Effector memory CD8-positive, alpha-beta T cell (primary cell): ENCODE data around the gene KCND3.

ENCODE experiments used
- ATAC-seq: fragments of 150-1000 bp; cut with Tn5 transposase; replicated peaks from 2 replicates; pipeline ENCODE4 v1.10.0; 2021; ENCODE audit warnings: mild to moderate bottlenecking, moderate library complexity
- DNase-seq, 3 experiments: peaks; one replicate each; pipeline ENCODE4 v3.0.0; 2021
- H3K27ac Mint-ChIP-seq, 2 donors: one replicate each; pipeline ENCODE4 v1.8.0; 2022; ENCODE audit warnings: mild to moderate bottlenecking in 2 of 2, mixed read lengths in 2 of 2, moderate library complexity in 2 of 2
- H3K27me3 Mint-ChIP-seq, 2 donors: one replicate each; pipeline ENCODE4 v1.8.0; 2022; ENCODE audit warnings: mixed read lengths in 2 of 2
- H3K36me3 Mint-ChIP-seq: one replicate; pipeline ENCODE4 v1.8.0; 2022; ENCODE audit warnings: mild to moderate bottlenecking, moderate library complexity, mixed read lengths; ENCODE audit not compliant: insufficient read depth
- H3K4me1 Mint-ChIP-seq, 2 donors: one replicate each; pipeline ENCODE4 v1.8.0; 2022; ENCODE audit warnings: low read depth in 2 of 2, mixed read lengths in 2 of 2
- H3K4me3 Mint-ChIP-seq, 2 donors: one replicate each; pipeline ENCODE4 v1.8.0; 2022; ENCODE audit warnings: mild to moderate bottlenecking in 2 of 2, mixed read lengths in 2 of 2, moderate library complexity in 2 of 2
- H3K9me3 Mint-ChIP-seq, 2 donors: one replicate each; pipeline ENCODE4 v1.8.0; 2022; ENCODE audit warnings: mixed read lengths in 2 of 2

KCND3 gene

DNA sequence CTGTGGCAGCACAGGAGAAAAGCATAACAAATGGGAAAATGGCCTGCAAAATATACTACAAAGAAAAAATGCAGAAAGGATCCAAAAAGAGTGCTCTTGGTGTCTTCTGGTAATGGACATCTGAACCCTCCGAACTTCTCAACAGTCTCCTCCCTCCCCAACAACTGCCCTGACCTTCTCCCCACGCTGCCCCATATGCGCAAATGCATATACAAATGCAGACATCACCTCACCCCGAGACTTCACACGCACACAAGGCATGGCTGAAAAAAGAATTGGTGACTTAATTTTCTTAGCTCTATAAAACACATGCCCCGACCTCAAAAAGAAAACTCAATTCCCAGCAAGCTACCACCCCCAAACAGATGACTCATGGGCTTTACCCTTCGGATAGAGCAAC lies 8.4 kb downstream of the KCND3 start:
- H3K36me3 Mint-ChIP-seq, result peaks cover 3% of the 10 kb centered on the region
- H3K4me3 Mint-ChIP-seq, result no peak overlapping the region
- ATAC-seq (no peak), DNase-seq (no peak)
- no peak overlapping the region for H3K27ac Mint-ChIP-seq
- no peaks in the 10 kb centered on the region for H3K9me3 Mint-ChIP-seq
- H3K27me3 Mint-ChIP-seq, result peaks cover 43 to 62% of the 10 kb centered on the region in 2 donors
- H3K4me1 Mint-ChIP-seq, result no peaks in the 10 kb centered on the region

- ATAC-seq (no peak), DNase-seq (no peak)
- Mint-ChIP-seq H3K9me3 (no peaks in the 10 kb centered on the region), H3K27ac (no peak overlapping the region), H3K27me3 (peaks cover 43 to 64% of the 10 kb centered on the region in 2 donors), H3K36me3 (peaks cover 3% of the 10 kb centered on the region), H3K4me1 (no peaks in the 10 kb centered on the region), H3K4me3 (no peak overlapping the region)
Measured at GRCh38 chr1:111980686-111981085, 8.8 kb downstream of the KCND3 start.

DNA sequence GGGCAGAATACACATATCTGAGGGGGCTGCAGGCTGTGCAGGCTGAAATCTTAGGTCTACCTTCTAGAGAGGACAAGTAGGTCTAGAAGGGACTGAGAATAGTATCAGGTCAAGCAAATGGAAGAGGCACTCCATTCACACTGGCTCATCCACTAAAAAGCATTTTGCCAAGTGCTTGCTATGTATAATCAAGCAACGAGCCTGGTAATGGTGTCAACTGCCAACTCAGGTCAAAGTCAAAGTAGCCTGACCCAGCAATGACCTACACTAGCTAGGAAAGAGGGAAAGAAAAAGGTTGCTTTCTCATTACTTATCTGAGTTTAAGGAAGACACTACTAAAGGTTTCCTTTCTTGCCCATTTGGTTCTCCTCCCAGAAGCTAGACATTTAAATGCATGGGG lies 10.8 kb downstream of the KCND3 start:
- H3K27ac Mint-ChIP-seq, result no peak overlapping the region

DNA sequence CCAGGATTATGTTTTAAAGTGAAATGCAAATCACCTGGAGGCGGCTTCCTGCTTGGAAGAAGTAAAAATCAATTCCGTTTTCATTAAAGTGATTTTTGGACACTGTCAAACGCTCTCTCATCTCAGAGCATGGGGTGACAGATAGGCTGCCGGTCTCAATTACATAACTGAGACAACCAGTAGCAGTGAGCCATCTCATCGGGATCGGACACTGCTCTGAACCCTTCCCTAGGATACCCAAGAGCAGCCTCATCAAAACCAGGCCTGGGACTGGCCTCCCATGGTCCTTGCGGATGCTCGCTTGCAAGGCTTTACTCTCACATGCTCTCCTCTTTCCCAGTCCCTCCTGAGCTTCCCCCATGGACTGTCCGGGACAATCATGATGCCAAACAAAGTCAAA lies 12.1 kb downstream of the KCND3 start:
- no peak for DNase-seq
- Mint-ChIP-seq H3K27me3 (peaks cover 51 to 67% of the 10 kb centered on the region in 2 donors), H3K9me3 (no peaks in the 10 kb centered on the region), H3K27ac (no peak overlapping the region), H3K4me1 (no peaks in the 10 kb centered on the region), H3K4me3 (no peak overlapping the region), H3K36me3 (peaks cover 3% of the 10 kb centered on the region)
- ATAC-seq, result no peak

More for the DNA sequence above, 10.8 kb downstream of the KCND3 start:
- H3K27me3 Mint-ChIP-seq, result peaks cover 41 to 64% of the 10 kb centered on the region in 2 donors
- peaks cover 3% of the 10 kb centered on the region for H3K36me3 Mint-ChIP-seq
- ATAC-seq (no peak), DNase-seq (no peak)
- no peaks in the 10 kb centered on the region for H3K4me1 Mint-ChIP-seq
- no peak overlapping the region for H3K4me3 Mint-ChIP-seq
- H3K9me3 Mint-ChIP-seq, result no peaks in the 10 kb centered on the region

- ATAC-seq (no peak), DNase-seq (no peak)
- Mint-ChIP-seq H3K9me3 (no peaks in the 10 kb centered on the region), H3K36me3 (peaks cover 3% of the 10 kb centered on the region), H3K4me3 (no peak overlapping the region), H3K27me3 (peaks cover 53 to 72% of the 10 kb centered on the region in 2 donors), H3K27ac (no peak overlapping the region), H3K4me1 (no peaks in the 10 kb centered on the region)
Measured at GRCh38 chr1:111976842-111977241, 12.6 kb downstream of the KCND3 start.

DNA sequence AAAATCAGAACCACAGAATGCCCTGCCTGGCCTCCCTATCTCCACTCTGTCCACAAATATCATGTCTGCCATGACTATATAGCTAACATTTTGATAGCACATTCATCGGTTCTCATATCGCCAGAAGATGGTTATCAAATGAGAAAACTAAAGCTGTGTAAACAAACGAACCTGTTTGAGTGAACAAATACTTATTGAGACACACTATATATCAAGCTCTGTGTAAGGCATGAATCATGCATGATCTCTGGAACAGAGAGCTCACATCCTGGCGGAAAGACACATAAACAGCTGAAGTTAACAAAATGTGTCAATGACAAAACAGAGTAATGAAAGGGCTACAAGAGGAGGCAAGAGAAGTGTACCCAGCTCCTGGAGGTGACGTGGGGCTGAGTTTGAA lies 13.1 kb downstream of the KCND3 start:
- ATAC-seq, result no peak
- H3K27me3 Mint-ChIP-seq, result peaks cover 58 to 69% of the 10 kb centered on the region in 2 donors
- H3K27ac Mint-ChIP-seq, result no peak overlapping the region
- H3K4me3 Mint-ChIP-seq, result no peak overlapping the region
- DNase-seq, result no peak
- peaks cover under 1% of the 10 kb centered on the region for H3K36me3 Mint-ChIP-seq
- H3K4me1 Mint-ChIP-seq, result no peaks in the 10 kb centered on the region
- H3K9me3 Mint-ChIP-seq, result no peaks in the 10 kb centered on the region

DNA sequence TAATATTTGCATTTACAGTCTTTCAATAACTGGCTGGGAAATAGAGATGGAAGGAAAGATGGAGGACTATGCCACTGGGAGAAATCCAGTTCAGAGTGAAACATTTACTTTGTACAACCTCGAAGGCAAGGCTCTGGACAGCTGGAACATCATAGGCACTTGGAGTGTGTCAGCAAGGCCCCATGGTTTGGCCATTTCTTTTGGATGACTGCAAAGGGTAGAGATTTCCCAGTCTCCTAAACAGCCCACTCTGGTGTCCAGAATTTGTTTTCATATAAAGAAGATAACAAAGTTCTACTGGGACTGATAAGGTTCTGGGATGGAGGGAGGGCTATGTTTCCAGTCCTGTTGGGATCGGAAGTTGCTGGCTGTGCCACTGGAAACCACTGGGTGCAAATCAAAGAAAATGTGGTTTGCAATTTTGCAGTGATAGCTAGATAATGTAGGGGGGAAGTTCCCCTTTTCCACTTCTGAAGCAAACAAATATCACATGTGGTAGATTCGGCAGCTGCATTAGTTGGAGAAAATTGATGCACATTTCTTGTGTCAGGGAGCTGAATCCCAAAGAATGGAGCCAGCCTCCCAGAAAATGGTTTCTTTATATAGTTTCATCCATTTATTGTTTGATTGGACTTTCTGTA lies 16.2 kb downstream of the KCND3 start:
- H3K27ac Mint-ChIP-seq, result no peak overlapping the region

DNA sequence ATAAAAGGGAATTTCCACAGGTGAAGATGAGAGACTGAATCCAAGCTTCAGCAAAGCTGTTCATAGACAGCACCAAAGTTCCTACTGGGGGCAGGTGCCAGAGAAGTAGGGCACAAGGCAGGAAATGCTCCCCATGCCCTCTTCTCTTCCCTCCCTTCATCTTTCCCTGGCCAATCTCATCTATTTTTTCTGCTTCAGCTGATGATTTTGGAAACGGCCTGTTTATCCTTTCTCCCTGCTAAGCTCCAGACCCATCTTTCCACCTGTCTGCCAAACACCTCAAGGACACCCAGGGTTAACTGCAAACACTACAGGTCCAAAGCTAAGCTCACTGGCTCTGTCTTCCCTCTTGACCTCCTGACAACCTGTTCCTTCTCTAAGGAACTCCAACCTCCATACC lies 18.1 kb downstream of the KCND3 start:
- Mint-ChIP-seq H3K27ac (no peak overlapping the region), H3K4me3 (no peak overlapping the region), H3K9me3 (no peaks in the 10 kb centered on the region), H3K4me1 (no peaks in the 10 kb centered on the region), H3K27me3 (peaks cover 73 to 74% of the 10 kb centered on the region in 2 donors), H3K36me3 (no peaks in the 10 kb centered on the region)
- ATAC-seq, result no peak
- DNase-seq, result no peak

More for the DNA sequence above, 16.2 kb downstream of the KCND3 start:
- no peaks in the 10 kb centered on the region for H3K4me1 Mint-ChIP-seq
- no peaks in the 10 kb centered on the region for H3K36me3 Mint-ChIP-seq
- no peak for ATAC-seq
- no peak for DNase-seq
- H3K4me3 Mint-ChIP-seq, result no peak overlapping the region
- no peaks in the 10 kb centered on the region for H3K9me3 Mint-ChIP-seq
- peaks cover 76 to 81% of the 10 kb centered on the region in 2 donors for H3K27me3 Mint-ChIP-seq

- H3K27ac Mint-ChIP-seq, result no peak overlapping the region
- peaks cover 74 to 80% of the 10 kb centered on the region in 2 donors for H3K27me3 Mint-ChIP-seq
- no peaks in the 10 kb centered on the region for H3K4me1 Mint-ChIP-seq
- no peak overlapping the region for H3K4me3 Mint-ChIP-seq
- no peak for DNase-seq
- no peak for ATAC-seq
- no peaks in the 10 kb centered on the region for H3K9me3 Mint-ChIP-seq
- H3K36me3 Mint-ChIP-seq, result no peaks in the 10 kb centered on the region
Measured at GRCh38 chr1:111968511-111968910, 21.0 kb downstream of the KCND3 start.

- no peak overlapping the region for H3K4me3 Mint-ChIP-seq
Measured at GRCh38 chr1:111967886-111968285, 21.6 kb downstream of the KCND3 start.

DNA sequence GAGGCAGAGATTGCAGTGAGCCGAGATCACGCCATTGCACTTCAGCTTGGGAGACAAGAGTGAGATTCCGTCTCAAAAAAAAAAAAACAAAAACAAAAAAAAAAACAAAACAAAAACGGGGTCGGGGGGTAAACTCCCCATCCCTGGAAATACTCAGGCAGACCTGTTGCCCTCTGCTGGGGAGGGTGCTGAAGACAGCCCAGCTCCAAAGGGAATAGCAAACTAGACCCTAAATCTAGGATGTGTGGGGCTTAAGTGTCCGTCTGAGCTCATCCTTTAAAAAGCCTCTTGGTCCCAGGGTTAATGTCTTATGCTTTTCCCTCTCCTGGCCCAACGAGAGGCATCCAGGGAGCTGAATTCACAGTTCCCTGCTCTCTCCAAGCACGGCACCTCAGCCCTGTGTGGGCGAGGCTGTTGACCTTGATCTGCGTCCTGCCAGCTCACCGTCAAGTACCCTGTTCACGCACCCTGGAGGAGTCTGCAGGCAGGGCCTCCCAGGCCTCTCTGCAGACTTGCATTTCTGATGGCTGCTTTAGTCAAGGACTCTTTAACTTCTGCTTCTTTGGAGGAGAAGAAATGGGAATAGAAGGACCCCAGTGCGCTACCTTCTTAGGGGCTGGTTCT lies 22.3 kb downstream of the KCND3 start:
- Mint-ChIP-seq H3K27me3 (peaks cover 73 to 83% of the 10 kb centered on the region in 2 donors), H3K27ac (no peak overlapping the region), H3K9me3 (no peaks in the 10 kb centered on the region), H3K4me1 (no peaks in the 10 kb centered on the region), H3K4me3 (no peak overlapping the region), H3K36me3 (no peaks in the 10 kb centered on the region)
- DNase-seq (no peak), ATAC-seq (no peak)

More at GRCh38 chr1:111967886-111968285, 21.6 kb downstream of the KCND3 start:
- Mint-ChIP-seq H3K27ac (no peak overlapping the region), H3K4me1 (no peaks in the 10 kb centered on the region), H3K36me3 (no peaks in the 10 kb centered on the region), H3K27me3 (peaks cover 72 to 83% of the 10 kb centered on the region in 2 donors), H3K9me3 (no peaks in the 10 kb centered on the region)
- no peak for DNase-seq
- no peak for ATAC-seq

GRCh38 chr1:111965781-111966443 lies 23.6 kb downstream of the KCND3 start:
- Mint-ChIP-seq H3K27me3 (peaks cover 76 to 93% of the 10 kb centered on the region in 2 donors), H3K4me1 (no peaks in the 10 kb centered on the region), H3K9me3 (no peaks in the 10 kb centered on the region), H3K27ac (no peak overlapping the region), H3K4me3 (no peak overlapping the region), H3K36me3 (no peaks in the 10 kb centered on the region)
- DNase-seq, result no peak
- no peak for ATAC-seq

DNA sequence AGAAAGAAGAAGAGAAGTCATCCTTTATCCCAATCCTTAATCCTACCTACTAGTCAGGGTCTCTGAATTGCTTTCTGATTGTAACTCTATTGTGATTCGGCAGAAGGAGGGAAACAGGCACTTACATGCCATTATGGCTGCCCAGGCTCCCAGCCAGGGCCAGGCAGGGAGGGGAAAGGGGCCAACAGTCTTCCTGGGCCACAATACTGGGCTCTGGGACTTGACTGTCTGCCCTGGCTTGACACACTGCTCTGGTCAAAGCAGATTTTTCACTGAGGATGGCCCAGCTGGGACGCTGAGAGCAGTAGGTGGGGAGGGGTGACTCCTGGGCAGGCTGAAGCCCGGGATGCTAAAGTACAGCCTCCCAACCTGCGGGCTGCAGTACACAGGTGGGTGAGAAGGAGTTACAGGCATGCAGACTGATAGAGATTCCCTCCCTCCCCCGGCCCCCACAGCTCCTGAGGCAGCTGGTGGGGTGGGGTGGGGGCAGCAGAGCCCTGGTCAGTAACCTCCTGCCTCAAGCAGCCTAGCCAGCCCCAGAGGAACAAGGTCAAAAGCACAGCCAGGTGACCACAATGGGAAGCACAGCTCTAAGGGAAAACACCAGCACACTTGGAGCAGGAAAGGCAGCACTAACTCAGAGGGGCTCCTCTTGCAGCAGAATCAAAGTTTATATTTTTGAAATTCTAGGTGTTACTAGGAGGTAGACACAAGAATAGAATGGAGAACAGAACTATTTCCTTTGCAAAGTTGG lies 25.3 kb downstream of the KCND3 start:
- DNase-seq (no peak), ATAC-seq (no peak)
- Mint-ChIP-seq H3K27me3 (peaks cover 80 to 93% of the 10 kb centered on the region in 2 donors), H3K36me3 (no peaks in the 10 kb centered on the region), H3K27ac (no peak overlapping the region), H3K4me1 (no peaks in the 10 kb centered on the region), H3K4me3 (no peak overlapping the region), H3K9me3 (no peaks in the 10 kb centered on the region)
